Measurements from ENCODE around the gene STX3.

DNA sequence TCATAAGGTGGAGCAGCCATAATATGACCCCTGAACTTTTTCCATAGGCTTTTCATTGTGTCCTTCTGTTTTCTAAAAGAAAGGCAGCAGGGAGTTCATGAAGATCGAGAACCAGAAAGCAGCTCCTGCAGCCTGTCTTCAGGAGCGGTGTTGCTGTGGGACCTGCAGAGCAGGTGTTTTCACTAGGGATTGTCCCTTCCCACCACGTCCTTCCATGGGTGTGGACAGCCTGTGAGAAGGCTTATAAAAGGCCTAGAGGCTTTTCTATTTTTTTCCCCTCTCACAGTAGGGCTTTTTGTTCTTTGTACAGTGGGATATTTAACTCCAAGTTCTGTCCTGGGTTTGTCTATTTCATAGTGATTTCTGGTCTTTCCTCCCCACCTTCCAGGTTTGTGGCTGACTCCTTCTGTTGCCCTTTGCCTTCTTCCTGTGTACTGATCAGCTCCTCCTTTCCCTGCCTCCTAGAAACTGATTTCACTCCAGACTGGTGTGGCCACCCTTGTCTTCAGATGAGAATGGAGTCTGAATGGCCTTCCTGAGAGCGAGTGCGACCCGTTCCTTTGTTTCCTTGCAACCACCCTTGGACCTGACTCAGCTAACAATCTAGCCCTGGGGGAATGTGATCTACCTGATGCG is 45.3 kb downstream of the STX3 start:
- TF ChIP-seq FOXA1 (IDR thresholded peaks at IDR 0.05) (no peak), ATF3 (IDR thresholded peaks at IDR 0.05) (no peak)
- TF ChIP-seq, protein P1, sequence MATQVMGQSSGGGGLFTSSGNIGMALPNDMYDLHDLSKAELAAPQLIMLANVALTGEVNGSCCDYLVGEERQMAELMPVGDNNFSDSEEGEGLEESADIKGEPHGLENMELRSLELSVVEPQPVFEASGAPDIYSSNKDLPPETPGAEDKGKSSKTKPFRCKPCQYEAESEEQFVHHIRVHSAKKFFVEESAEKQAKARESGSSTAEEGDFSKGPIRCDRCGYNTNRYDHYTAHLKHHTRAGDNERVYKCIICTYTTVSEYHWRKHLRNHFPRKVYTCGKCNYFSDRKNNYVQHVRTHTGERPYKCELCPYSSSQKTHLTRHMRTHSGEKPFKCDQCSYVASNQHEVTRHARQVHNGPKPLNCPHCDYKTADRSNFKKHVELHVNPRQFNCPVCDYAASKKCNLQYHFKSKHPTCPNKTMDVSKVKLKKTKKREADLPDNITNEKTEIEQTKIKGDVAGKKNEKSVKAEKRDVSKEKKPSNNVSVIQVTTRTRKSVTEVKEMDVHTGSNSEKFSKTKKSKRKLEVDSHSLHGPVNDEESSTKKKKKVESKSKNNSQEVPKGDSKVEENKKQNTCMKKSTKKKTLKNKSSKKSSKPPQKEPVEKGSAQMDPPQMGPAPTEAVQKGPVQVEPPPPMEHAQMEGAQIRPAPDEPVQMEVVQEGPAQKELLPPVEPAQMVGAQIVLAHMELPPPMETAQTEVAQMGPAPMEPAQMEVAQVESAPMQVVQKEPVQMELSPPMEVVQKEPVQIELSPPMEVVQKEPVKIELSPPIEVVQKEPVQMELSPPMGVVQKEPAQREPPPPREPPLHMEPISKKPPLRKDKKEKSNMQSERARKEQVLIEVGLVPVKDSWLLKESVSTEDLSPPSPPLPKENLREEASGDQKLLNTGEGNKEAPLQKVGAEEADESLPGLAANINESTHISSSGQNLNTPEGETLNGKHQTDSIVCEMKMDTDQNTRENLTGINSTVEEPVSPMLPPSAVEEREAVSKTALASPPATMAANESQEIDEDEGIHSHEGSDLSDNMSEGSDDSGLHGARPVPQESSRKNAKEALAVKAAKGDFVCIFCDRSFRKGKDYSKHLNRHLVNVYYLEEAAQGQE (IDR thresholded peaks at IDR 0.05), result no peak
